ENCODE measurements around the gene PM20D1. TPM values are rescaled to one million over a fixed set of nuclear protein-coding genes. Genes with fewer than 3 reads are reported as not detected.

Gene PM20D1
- total RNA-seq, 4 donors from 2014 or later: 33.0 to 77.4 (median 57.8) TPM

- H3K36me3 ChIP-seq: no peaks in the 10 kb centered on the region
- H3K27ac ChIP-seq: no peak overlapping the region
- no peaks in the 10 kb centered on the region for H3K4me1 ChIP-seq
- WGBS: 65% methylated on average over 2 of the region's 2 CpGs
- H3K27me3 ChIP-seq: peaks cover under 1% of the 10 kb centered on the region
- DNase-seq (ENCODE audit: low spot score in 2 of 2): no peak
- H3K9me3 ChIP-seq: no peaks in the 10 kb centered on the region
- H3K4me3 ChIP-seq: no peak overlapping the region
- TF ChIP-seq CTCF (IDR thresholded peaks at IDR 0.05): no peak
- TF ChIP-seq EP300 (IDR thresholded peaks at IDR 0.05): no peak
- TF ChIP-seq POLR2AphosphoS5 (IDR thresholded peaks at IDR 0.05): no peak
- TF ChIP-seq POLR2A (IDR thresholded peaks at IDR 0.05): no peak
Measured at GRCh38 chr1:205822397-205822796, 27.5 kb downstream of the PM20D1 start.

GRCh38 chr1:205817988-205818387 is 31.9 kb downstream of the PM20D1 start:
- Histone ChIP-seq H3K9me3 (no peaks in the 10 kb centered on the region), H3K27me3 (no peaks in the 10 kb centered on the region), H3K36me3 (no peaks in the 10 kb centered on the region), H3K4me1 (peaks cover 5% of the 10 kb centered on the region), H3K4me3 (no peak overlapping the region), H3K27ac (no peak overlapping the region)
- no peak for DNase-seq (ENCODE audit: low spot score in 2 of 2)
- no peak for TF ChIP-seq POLR2AphosphoS5 (IDR thresholded peaks at IDR 0.05)
- TF ChIP-seq CTCF (IDR thresholded peaks at IDR 0.05): no peak
- TF ChIP-seq POLR2A (IDR thresholded peaks at IDR 0.05): no peak
- TF ChIP-seq EP300 (IDR thresholded peaks at IDR 0.05): no peak
- 96% methylated on average over 3 of the region's 3 CpGs for WGBS

- Histone ChIP-seq H3K9me3 (no peaks in the 10 kb centered on the region), H3K36me3 (no peaks in the 10 kb centered on the region), H3K27me3 (no peaks in the 10 kb centered on the region), H3K4me1 (peaks cover 8% of the 10 kb centered on the region), H3K27ac (no peak overlapping the region), H3K4me3 (no peak overlapping the region)
- TF ChIP-seq POLR2A (IDR thresholded peaks at IDR 0.05): no peak
- TF ChIP-seq EP300 (IDR thresholded peaks at IDR 0.05): no peak
- TF ChIP-seq CTCF (IDR thresholded peaks at IDR 0.05): no peak
- TF ChIP-seq POLR2AphosphoS5 (IDR thresholded peaks at IDR 0.05): no peak
- WGBS: 88% methylated on average over 3 of the region's 3 CpGs
- DNase-seq (ENCODE audit: low spot score in 2 of 2): no peak
Measured at GRCh38 chr1:205817364-205817763, 32.6 kb downstream of the PM20D1 start.

- Histone ChIP-seq H3K9me3 (no peaks in the 10 kb centered on the region), H3K27ac (peak overlapping the region; percentile 50), H3K27me3 (no peaks in the 10 kb centered on the region), H3K4me1 (peaks cover 36% of the 10 kb centered on the region), H3K36me3 (peaks cover 2% of the 10 kb centered on the region), H3K4me3 (peak overlapping the region; percentile 63)
- DNase-seq (ENCODE audit: low spot score in 2 of 2): no peak
- TF ChIP-seq POLR2AphosphoS5 (IDR thresholded peaks at IDR 0.05): no peak
- no peak for TF ChIP-seq POLR2A (IDR thresholded peaks at IDR 0.05)
- TF ChIP-seq EP300 (IDR thresholded peaks at IDR 0.05): no peak
- no peak for TF ChIP-seq CTCF (IDR thresholded peaks at IDR 0.05)
- 13% methylated on average over 4 of the region's 14 CpGs for WGBS
Measured at GRCh38 chr1:205813755-205814058, 36.2 kb downstream of the PM20D1 start.

- DNase-seq (ENCODE audit: low spot score in 2 of 2): peak; percentile 96
- Histone ChIP-seq H3K36me3 (peaks cover 2% of the 10 kb centered on the region), H3K27me3 (no peaks in the 10 kb centered on the region), H3K9me3 (no peaks in the 10 kb centered on the region), H3K4me3 (peak within 1 kb of the TSS; percentile 63), H3K4me1 (peaks cover 36% of the 10 kb centered on the region), H3K27ac (peak within 1 kb of the TSS; percentile 50)
- 0% methylated on average over 4 of the region's 83 CpGs for WGBS
- TF ChIP-seq CTCF (IDR thresholded peaks at IDR 0.05): no peak
- peak in 1 of 2 donors; percentile 22 for TF ChIP-seq POLR2A (IDR thresholded peaks at IDR 0.05)
- no peak for TF ChIP-seq POLR2AphosphoS5 (IDR thresholded peaks at IDR 0.05)
- TF ChIP-seq EP300 (IDR thresholded peaks at IDR 0.05): no peak
Measured at GRCh38 chr1:205812878-205813754, 36.8 kb downstream of the PM20D1 start, which contains the start of gene SLC41A1. Gene SLC41A1 (minus strand): TSS chr1:205813198. CDS start chr1:205810441, 2,757 bp downstream.
